ENCODE data around the gene GYG2.

- TF ChIP-seq POLR2A (IDR thresholded peaks at IDR 0.05) = no peak
- TF ChIP-seq CTCF (IDR thresholded peaks at IDR 0.05) = no peak
Measured at GRCh38 chrX:2794336-2794735, 34.4 kb upstream of the GYG2 start.
